ENCODE measurements around the gene ZBTB16. TPM values are rescaled to one million over a fixed set of nuclear protein-coding genes. Genes with fewer than 3 reads are reported as not detected.

The ZBTB16 gene
- total RNA-seq, 4 donors from 2014 or later = 82.7 to 375 (median 189) TPM

- no peak for DNase-seq (ENCODE audit: low spot score)
- TF ChIP-seq CTCF (IDR thresholded peaks at IDR 0.05) = no peak
- no peak for ATAC-seq (ENCODE audit: low FRiP score)
These were observed 40.1 kb downstream of the ZBTB16 start for GRCh38 chr11:114099392-114100178.

DNA sequence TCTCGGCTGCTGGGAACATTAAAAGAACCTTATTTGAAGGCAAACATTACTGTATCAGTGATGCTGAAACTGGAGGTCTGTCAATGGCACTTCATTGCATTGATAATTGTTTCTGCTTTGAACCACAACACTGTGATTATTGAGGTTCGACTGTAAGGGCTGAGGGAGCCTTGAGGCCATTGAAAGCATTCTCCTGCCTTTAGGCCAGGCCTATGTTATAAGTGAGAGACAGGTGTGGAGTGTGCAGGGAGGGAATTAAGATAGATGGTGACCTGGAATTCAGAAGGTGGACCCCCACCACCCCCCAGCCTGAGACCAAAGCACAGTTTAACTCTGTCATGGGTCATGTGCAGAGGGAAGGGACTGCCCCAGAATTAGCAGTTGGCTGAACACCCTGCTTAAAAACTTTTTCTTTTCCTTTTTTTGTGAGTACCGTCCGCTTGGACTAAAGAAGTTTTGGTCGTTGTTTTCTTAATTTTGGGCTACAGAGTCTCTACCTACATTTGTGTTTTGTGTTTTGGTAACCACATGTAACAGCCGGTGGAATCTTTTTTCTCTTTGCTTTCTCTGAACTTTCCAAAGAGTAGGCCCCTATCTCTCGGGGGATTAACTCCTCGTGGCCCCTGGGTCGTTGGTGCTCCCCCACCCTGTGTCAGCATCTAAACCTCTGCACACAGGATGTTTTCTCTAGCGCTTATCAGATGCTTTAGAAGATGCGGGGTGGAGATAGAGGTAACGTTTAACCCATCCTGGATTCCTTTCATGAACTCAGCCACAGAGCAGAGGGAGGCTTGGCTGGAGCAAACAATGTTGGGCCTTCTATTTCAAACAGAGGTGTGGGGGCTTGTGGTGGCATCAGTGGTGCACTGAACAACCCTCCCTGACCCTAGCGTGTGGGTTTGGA is 43.7 kb downstream of the ZBTB16 start:
- ATAC-seq (ENCODE audit: low FRiP score) (no peak), DNase-seq (ENCODE audit: low spot score) (no peak)
- no peak for TF ChIP-seq CTCF (IDR thresholded peaks at IDR 0.05)

DNA sequence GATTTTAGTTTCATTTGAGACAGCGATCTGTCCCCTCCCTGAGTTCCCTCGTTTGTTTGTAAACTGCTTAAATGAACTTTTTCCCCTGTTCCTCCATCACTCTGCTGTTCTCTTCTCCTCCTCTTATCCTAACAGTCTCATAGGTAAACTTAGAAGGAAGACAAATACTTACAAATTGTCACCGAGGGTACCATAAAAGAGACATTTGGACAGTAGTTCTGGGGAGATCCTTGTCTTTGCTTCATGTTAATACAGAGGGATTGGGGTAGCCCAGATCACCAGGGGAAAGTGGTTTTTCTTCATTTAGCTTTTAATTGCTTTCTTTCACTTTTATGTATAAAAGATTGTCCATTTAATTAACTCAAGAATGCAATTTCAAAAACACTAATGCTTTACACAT is 46.1 kb downstream of the ZBTB16 start:
- TF ChIP-seq CTCF (IDR thresholded peaks at IDR 0.05) = no peak
- ATAC-seq (ENCODE audit: low FRiP score) = no peak
- DNase-seq (ENCODE audit: low spot score) = no peak

GRCh38 chr11:114106047-114106446 is 46.5 kb downstream of the ZBTB16 start:
- DNase-seq (ENCODE audit: low spot score) (no peak), ATAC-seq (ENCODE audit: low FRiP score) (no peak)
- no peak for TF ChIP-seq CTCF (IDR thresholded peaks at IDR 0.05)

DNA sequence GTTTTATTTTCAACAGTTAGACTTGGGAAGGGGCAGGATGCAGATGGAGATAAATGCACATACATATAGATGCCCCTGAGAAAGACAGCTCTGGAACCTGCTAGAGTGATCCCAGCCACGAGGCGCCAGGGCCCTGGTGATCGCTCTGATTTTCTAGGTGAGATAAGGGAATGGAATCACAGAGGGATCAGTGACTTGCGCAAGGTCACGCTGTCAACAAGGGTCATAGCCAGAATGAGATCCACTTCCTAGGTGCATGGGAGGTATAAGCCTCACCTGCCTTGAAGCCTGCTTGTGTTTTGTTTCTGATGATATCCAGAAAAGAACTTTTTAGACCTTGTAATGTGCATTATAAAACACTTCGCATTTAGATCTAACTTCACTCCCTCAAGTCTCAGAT is 47.5 kb downstream of the ZBTB16 start:
- DNase-seq (ENCODE audit: low spot score) (no peak), ATAC-seq (ENCODE audit: low FRiP score) (no peak)
- TF ChIP-seq CTCF (IDR thresholded peaks at IDR 0.05) = no peak

GRCh38 chr11:114108501-114109205 is 49.1 kb downstream of the ZBTB16 start:
- ATAC-seq (ENCODE audit: low FRiP score) (no peak), DNase-seq (ENCODE audit: low spot score) (no peak)
- no peak for TF ChIP-seq CTCF (IDR thresholded peaks at IDR 0.05)

Measured in omental fat pad (tissue), 4 donors.